Nucleus accumbens (tissue), 56 donors: ENCODE measurements around the gene TIMM22.
"Not testable (repeated sequence)": the region's sequence is repeated elsewhere in the genome, so short reads cannot be mapped to it uniquely, and the experiment has no call there.

Experiments
- DNase-seq, 56 donors: peaks; one replicate each; lab custom pipeline; 2025; lab: John Stamatoyannopoulos, UW

Gene TIMM22

GRCh38 chr17:970364-970763, 26.6 kb upstream of the TIMM22 start:
- no peak for DNase-seq

- DNase-seq: not testable (repeated sequence)
Measured at GRCh38 chr17:971861-972260, 25.1 kb upstream of the TIMM22 start.

DNA sequence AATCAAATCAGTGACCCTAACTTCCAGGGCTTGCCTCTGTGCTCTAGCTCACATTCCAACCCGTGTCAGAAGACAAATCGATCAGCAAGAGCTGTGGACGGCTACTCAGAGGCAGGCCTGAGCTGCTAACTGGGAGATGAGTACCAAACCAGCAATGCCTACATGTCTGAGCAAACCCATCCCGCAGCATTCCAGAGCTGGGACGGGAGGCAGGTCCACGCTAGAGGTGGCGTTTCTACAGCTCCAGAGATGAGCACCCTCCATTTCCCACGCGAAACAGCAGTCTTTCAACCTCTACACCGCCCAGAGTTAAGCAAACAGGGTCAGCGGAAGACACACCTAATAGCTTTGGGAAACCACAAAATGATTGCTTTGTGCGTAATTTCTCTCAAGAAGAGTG, 23.9 kb upstream of the TIMM22 start:
- DNase-seq: no peak

GRCh38 chr17:974778-975177, 22.2 kb upstream of the TIMM22 start:
- not testable (repeated sequence) for DNase-seq

GRCh38 chr17:975371-975915, 21.5 kb upstream of the TIMM22 start:
- DNase-seq: peak in 15 of 56 donors; percentile 3 to 39 (median 13)

GRCh38 chr17:976312-976711, 20.6 kb upstream of the TIMM22 start:
- no peak for DNase-seq

- DNase-seq: no peak
Measured at GRCh38 chr17:977166-977565, 19.8 kb upstream of the TIMM22 start.

GRCh38 chr17:978103-979093, 18.5 kb upstream of the TIMM22 start:
- DNase-seq: peak in 2 of 56 donors; percentile 6 to 29

- DNase-seq: no peak
Measured at GRCh38 chr17:979212-979538, 17.8 kb upstream of the TIMM22 start.

DNA sequence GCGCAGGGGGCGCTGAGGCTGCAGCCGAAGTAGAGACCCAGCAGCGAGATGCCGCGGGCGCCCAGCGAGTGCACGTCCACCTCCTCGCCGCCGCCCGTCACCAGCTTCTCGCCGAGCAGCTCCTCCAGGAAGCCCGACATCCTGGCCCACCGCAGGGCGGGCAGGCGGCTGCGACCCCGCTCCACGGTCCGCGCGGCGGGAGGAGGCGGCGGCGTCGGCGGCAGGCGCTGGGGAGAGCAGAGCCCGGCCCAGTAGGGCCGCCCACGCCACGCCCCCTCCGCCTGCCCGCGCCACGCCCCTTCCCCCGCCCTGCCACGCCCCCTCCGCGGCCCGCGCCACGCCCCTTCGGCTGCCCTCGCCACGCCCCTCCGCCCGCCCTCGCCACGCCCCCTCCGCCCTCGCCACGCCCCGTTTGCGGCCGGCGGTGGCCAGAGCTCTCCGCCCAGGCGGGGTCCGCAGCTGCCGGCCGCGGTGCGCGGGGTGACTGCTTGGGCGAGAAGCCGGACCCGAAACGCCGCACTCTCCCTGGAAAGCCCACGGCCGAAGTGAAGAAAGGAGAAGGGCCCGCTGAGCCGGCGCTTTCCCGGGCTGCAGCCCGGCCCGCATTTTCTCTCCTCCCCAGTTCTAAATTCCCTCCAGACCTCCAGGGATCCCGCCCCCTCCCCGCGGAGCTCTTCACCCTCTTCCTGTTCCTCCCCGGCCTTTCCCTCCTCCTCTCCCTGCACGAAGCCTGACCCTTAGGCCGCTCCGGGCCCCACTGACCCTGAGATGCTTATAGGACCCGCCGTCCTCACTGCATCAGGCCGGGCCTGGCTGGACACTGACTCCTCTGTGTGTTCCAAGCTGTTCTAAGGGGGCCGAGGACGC, 17.2 kb upstream of the TIMM22 start, which contains the start of gene NXN:
Gene NXN, minus strand, starts transcription at position 238 of the 867 bp plus-strand sequence.
- peak in 54 of 56 donors; percentile 20 to 94 (median 82) for DNase-seq

- peak in 50 of 56 donors; percentile 14 to 87 (median 61) for DNase-seq
Measured at GRCh38 chr17:980406-981291, 16.3 kb upstream of the TIMM22 start.

- no peak for DNase-seq
Measured at GRCh38 chr17:981292-981658, 15.7 kb upstream of the TIMM22 start.

GRCh38 chr17:983921-984320, 13.0 kb upstream of the TIMM22 start:
- no peak for DNase-seq

GRCh38 chr17:986322-986929, 10.5 kb upstream of the TIMM22 start:
- no peak for DNase-seq

- no peak for DNase-seq
Measured at GRCh38 chr17:987931-988330, 9.0 kb upstream of the TIMM22 start.

- DNase-seq: no peak
Measured at GRCh38 chr17:988561-988960, 8.4 kb upstream of the TIMM22 start.

DNA sequence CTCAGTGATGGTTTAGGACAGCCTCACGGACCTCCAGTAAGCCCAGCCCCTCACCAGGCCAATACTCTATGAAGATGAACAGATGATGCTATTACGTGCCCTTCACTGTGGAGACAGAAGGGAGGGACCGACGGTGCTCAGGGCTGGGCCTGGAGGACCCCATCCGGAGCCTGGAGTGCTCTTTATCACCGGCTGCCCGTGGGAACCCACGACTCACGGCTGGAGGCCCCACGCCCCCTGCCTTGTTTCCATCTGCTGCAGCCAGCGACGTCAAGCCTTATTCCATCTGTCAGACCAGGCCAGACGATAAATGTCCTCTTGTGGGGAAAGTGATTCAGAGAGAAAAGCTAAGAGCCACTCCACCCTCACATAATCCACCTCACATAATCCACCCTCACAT, 4.0 kb upstream of the TIMM22 start:
- DNase-seq: no peak

DNA sequence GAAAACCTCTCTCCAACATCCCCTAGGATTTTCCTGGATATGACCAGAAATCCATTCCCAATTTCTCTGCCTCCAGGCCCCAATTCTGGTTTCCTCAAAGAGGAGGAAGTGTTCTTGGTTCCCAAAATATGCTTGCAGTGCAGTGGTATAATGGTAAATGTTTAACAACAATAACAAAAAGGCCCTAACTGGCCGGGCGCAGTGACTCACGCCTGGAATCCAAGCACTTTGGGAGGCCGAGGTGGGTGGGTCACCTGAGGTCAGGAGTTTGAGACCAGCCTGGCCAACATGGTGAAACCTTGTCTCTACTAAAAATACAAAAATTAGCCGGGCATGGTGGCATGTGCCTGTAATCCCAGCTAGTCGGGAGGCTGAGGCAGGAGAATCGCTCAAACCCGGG, 1.6 kb upstream of the TIMM22 start:
- DNase-seq: not testable (repeated sequence)

- DNase-seq: no peak
Measured at GRCh38 chr17:998111-998510, 1.2 kb downstream of the TIMM22 start.
